CD14-positive monocyte (primary cell): Measurements from ENCODE around the gene SMAGP. TPM values are rescaled to one million over a fixed set of nuclear protein-coding genes. Genes with fewer than 3 reads are reported as not detected.
A peak's percentile ranks its signal among the peaks of the same experiment; 100 is the strongest.

Experiments
- DNase-seq, 3 donors: peaks; one replicate each; pipeline ENCODE4 v3.0.0-alpha.2; 2011 to 2022
- H2AFZ ChIP-seq: 2 replicates; pipeline ENCODE4 v1.6.0; 2012; ENCODE audit warnings: mild to moderate bottlenecking, low read depth, low read length, inconsistent platforms; ENCODE audit not compliant: insufficient read depth, poor library complexity, severe bottlenecking
- H3K27ac ChIP-seq, 2 donors: 1 replicate in 1 of 2; 2 replicates in 1 of 2; pipeline ENCODE4 v1.5.1; 2012 to 2013; ENCODE audit warnings: low read length in 2 of 2, control low read depth in 1 of 2, inconsistent platforms in 1 of 2, low read depth in 1 of 2, mild to moderate bottlenecking in 1 of 2
- H3K27me3 ChIP-seq, 2 donors: one replicate each; pipeline versions ENCODE4 v1.6.0 to v1.6.1; 2011 to 2013; ENCODE audit warnings: low read length in 2 of 2; ENCODE audit not compliant: control insufficient read depth in 2 of 2, insufficient read depth in 2 of 2
- H3K36me3 ChIP-seq, 2 donors: replicated peaks in 1 of 2; 1 replicate in 1 of 2; 2 replicates in 1 of 2; pipeline versions ENCODE4 v1.5.1 to v1.6.1; 2012 to 2013; ENCODE audit warnings: low read length in 2 of 2, control low read depth in 1 of 2, inconsistent platforms in 1 of 2, mild to moderate bottlenecking in 1 of 2; ENCODE audit not compliant: insufficient read depth in 2 of 2, control insufficient read depth in 1 of 2
- H3K4me1 ChIP-seq, 2 donors: 1 replicate in 1 of 2; 2 replicates in 1 of 2; pipeline versions ENCODE4 v1.5.1 to v1.6.1; 2012 to 2013; ENCODE audit warnings: low read length in 2 of 2, control low read depth in 1 of 2, inconsistent platforms in 1 of 2, mild to moderate bottlenecking in 1 of 2, moderate library complexity in 1 of 2; ENCODE audit not compliant: insufficient read depth in 2 of 2, control insufficient read depth in 1 of 2
- H3K4me2 ChIP-seq: replicated peaks from 2 replicates; pipeline ENCODE3; 2012; ENCODE audit warnings: low read length, moderate library complexity, mild to moderate bottlenecking; ENCODE audit not compliant: poor library complexity, severe bottlenecking; ENCODE audit errors: extremely low read depth
- H3K4me3 ChIP-seq, 3 experiments: fragments of 200-600 bp in 1 of 3; sonication (generic) in 1 of 3; replicated peaks in 1 of 3; 1 replicate in 2 of 3; 2 replicates in 1 of 3; pipeline ENCODE4 v1.5.1; 2011 to 2013; ENCODE audit warnings: low read length in 3 of 3, mild to moderate bottlenecking in 3 of 3, control low read depth in 2 of 3, low read depth in 2 of 3, inconsistent platforms in 1 of 3, moderate library complexity in 1 of 3
- H3K79me2 ChIP-seq: 2 replicates; pipeline ENCODE4 v1.6.0; 2012; ENCODE audit warnings: mild to moderate bottlenecking, control low read depth, inconsistent platforms, low read length, moderate library complexity; ENCODE audit not compliant: insufficient read depth
- H3K9ac ChIP-seq: 2 replicates; pipeline ENCODE4 v1.6.0; 2017; ENCODE audit warnings: low read length, mild to moderate bottlenecking; ENCODE audit not compliant: insufficient read depth, poor library complexity, severe bottlenecking
- H3K9me3 ChIP-seq, 2 donors: replicated peaks in 1 of 2; 1 replicate in 1 of 2; 2 replicates in 1 of 2; pipeline versions ENCODE4 v1.5.1 to v1.6.1; 2012 to 2013; ENCODE audit warnings: low read length in 2 of 2, control low read depth in 1 of 2; ENCODE audit not compliant: control insufficient read depth in 1 of 2, insufficient read depth in 1 of 2
- H4K20me1 ChIP-seq: 2 replicates; pipeline ENCODE4 v1.6.0; 2012; ENCODE audit warnings: mild to moderate bottlenecking, low read length, control low read depth, moderate library complexity; ENCODE audit not compliant: insufficient read depth
- H3K27ac Mint-ChIP-seq, 7 donors: one replicate each; pipeline ENCODE4 v1.8.0; 2020; ENCODE audit warnings: mild to moderate bottlenecking in 7 of 7, mixed read lengths in 7 of 7, moderate library complexity in 6 of 7, inconsistent platforms in 2 of 7
- H3K27me3 Mint-ChIP-seq, 3 donors: one replicate each; pipeline ENCODE4 v1.8.0; 2021 to 2022; ENCODE audit warnings: low read depth in 3 of 3, mild to moderate bottlenecking in 3 of 3, mixed read lengths in 3 of 3, moderate library complexity in 3 of 3, inconsistent platforms in 1 of 3
- H3K36me3 Mint-ChIP-seq, 2 donors: one replicate each; pipeline ENCODE4 v1.8.0; 2020; ENCODE audit warnings: mixed read lengths in 2 of 2, inconsistent platforms in 1 of 2, mild to moderate bottlenecking in 1 of 2
- H3K4me1 Mint-ChIP-seq: one replicate; pipeline ENCODE4 v1.8.0; 2020; ENCODE audit warnings: mild to moderate bottlenecking, mixed read lengths
- H3K4me3 Mint-ChIP-seq, 2 donors: one replicate each; pipeline ENCODE4 v1.8.0; 2020; ENCODE audit warnings: mild to moderate bottlenecking in 2 of 2, mixed read lengths in 2 of 2, moderate library complexity in 1 of 2
- H3K9me3 Mint-ChIP-seq, 7 donors: one replicate each; pipeline ENCODE4 v1.8.0; 2020 to 2022; ENCODE audit warnings: mixed read lengths in 7 of 7, mild to moderate bottlenecking in 6 of 7, moderate library complexity in 6 of 7, inconsistent platforms in 2 of 7
- CTCF ChIP-seq: fragments of 200-600 bp; IDR thresholded peaks from one replicate; pipeline ENCODE4 v1.8.0; 2022; ENCODE audit warnings: antibody characterized with exemption, mild to moderate bottlenecking
- WGBS: methylation state at CpG from one replicate; pipeline ENCODE4 v1.1.5; 2013; ENCODE audit warnings: missing lambda C conversion rate; ENCODE audit not compliant: insufficient coverage; 5-methylcytosine and 5-hydroxymethylcytosine counted together
- intact Hi-C, 2 donors: fragments of 100-400 bp; cut with micrococcal nuclease; formaldehyde crosslinking; loops; one replicate each; pipeline versions ENCODE4 v1.15.0 to v1.15.1; 2023
- polyA plus RNA-seq, 3 donors: library from polyadenylated mRNA; depleted of rRNA in 1 of 3; unstranded in 2 of 3; stranded (reverse) in 1 of 3; fragments of 300-500 nt in 2 of 3; fragments of >200 nt in 1 of 3; fragmentation: Illumina TruSeq in 2 of 3; gene quantifications; 1 replicate in 2 of 3; 2 replicates in 1 of 3; pipeline ENCODE4 v1.2.3, GENCODE V29; 2012 to 2021

The SMAGP gene
- polyA plus RNA-seq, 3 donors, result 2.6 to 6.6 (median 3.0) TPM

GRCh38 chr12:51200156-51200555 is 70.1 kb downstream of the SMAGP start:
- TF ChIP-seq CTCF, result no peak
- no peaks in the 10 kb centered on the region for H3K9me3 Mint-ChIP-seq
- no peak overlapping the region for H2AFZ ChIP-seq
- H3K4me1 Mint-ChIP-seq, result peaks cover 17% of the 10 kb centered on the region
- H3K27me3 Mint-ChIP-seq, result peaks cover 0 to 1% (median 1%) of the 10 kb centered on the region in 3 donors
- no peaks in the 10 kb centered on the region for H4K20me1 ChIP-seq
- peaks cover 0 to 4% of the 10 kb centered on the region in 2 donors for H3K36me3 Mint-ChIP-seq
- peak overlapping the region in 3 of 7 donors; percentile 43 to 74 (median 50) for H3K27ac Mint-ChIP-seq
- H3K9ac ChIP-seq, result no peak overlapping the region
- no peak overlapping the region for H3K4me3 ChIP-seq
- H3K79me2 ChIP-seq, result no peaks in the 10 kb centered on the region
- H3K27ac ChIP-seq, result no peak overlapping the region
- no peak overlapping the region for H3K4me2 ChIP-seq
- no peaks in the 10 kb centered on the region for H3K36me3 ChIP-seq
- intact Hi-C loops, result no loop called here
- no peak overlapping the region for H3K4me3 Mint-ChIP-seq
- peaks cover 14 to 16% of the 10 kb centered on the region in 2 donors for H3K4me1 ChIP-seq
- H3K27me3 ChIP-seq, result no peaks in the 10 kb centered on the region
- WGBS, result 100% methylated on average over 4 of the region's 7 CpGs
- no peaks in the 10 kb centered on the region for H3K9me3 ChIP-seq
- DNase-seq, result no peak

GRCh38 chr12:51199366-51199945 is 70.8 kb downstream of the SMAGP start:
- H4K20me1 ChIP-seq, result no peaks in the 10 kb centered on the region
- Mint-ChIP-seq H3K9me3 (no peaks in the 10 kb centered on the region), H3K36me3 (peaks cover 0 to 4% of the 10 kb centered on the region in 2 donors), H3K4me1 (peaks cover 17% of the 10 kb centered on the region), H3K27ac (peak overlapping the region in 1 of 7 donors; percentile 74), H3K27me3 (peaks cover 0 to 1% (median 1%) of the 10 kb centered on the region in 3 donors), H3K4me3 (no peak overlapping the region)
- peaks cover 14 to 16% of the 10 kb centered on the region in 2 donors for H3K4me1 ChIP-seq
- intact Hi-C loops, result no loop called here
- peak; percentile 12 to 54 (median 16) for DNase-seq
- 87% methylated on average over 9 of the region's 10 CpGs for WGBS
- H3K79me2 ChIP-seq, result no peaks in the 10 kb centered on the region
- H3K9ac ChIP-seq, result peak overlapping the region; percentile 36
- H3K9me3 ChIP-seq, result no peaks in the 10 kb centered on the region
- no peak overlapping the region for H2AFZ ChIP-seq
- no peak overlapping the region for H3K27ac ChIP-seq
- no peaks in the 10 kb centered on the region for H3K27me3 ChIP-seq
- H3K4me3 ChIP-seq, result no peak overlapping the region
- TF ChIP-seq CTCF, result no peak
- no peak overlapping the region for H3K4me2 ChIP-seq
- H3K36me3 ChIP-seq, result no peaks in the 10 kb centered on the region
